Heart left ventricle (tissue), 13 donors: ENCODE data around the gene MBTPS2.

Experiments
- POLR2A ChIP-seq, 2 donors: fragments of 450-650 bp; IDR thresholded peaks; one replicate each; pipeline ENCODE4 v1.6.1; 2017; ENCODE audit warnings: antibody characterized with exemption in 2 of 2, mild to moderate bottlenecking in 2 of 2, moderate library complexity in 2 of 2
- TF ChIP-seq, protein P1 (sequence below), 12 donors: fragments of 200-600 bp; sonication (generic) in 4 of 12; IDR thresholded peaks; one replicate each; pipeline versions ENCODE4 v1.5.0 to v1.8.0; 2018 to 2022; ENCODE audit warnings: antibody characterized with exemption in 12 of 12, mild to moderate bottlenecking in 5 of 12
- donor health status: ischemic (EF 13 %, LVEDD 7.1; RV severe dilation, severe dysfunction).
- donor health status: DM: no; HTN: yes; CAD: no.
- donor health status: DM: no; HTN: no; CAD: no.
- donor health status: ischemic (EF 25% LVEDD 6.9; RV normal size, moderate dysfunction).
- donor health status: ischemic (EF 25% LVEDD 5.7; RV mildly dilated, moderate dysfunction).
- donor health status: ischemic (EF 35%, LVEDD 5.7; RV mildly dilated, moderate dysfunction).
- donor health status: nonischemic (EF 11% LVEDD 7.7; RV severe dilation, severe dysfunction).
- donor health status: DM: yes; HTN: yes; CAD: no.
- donor health status: PGD.
- donor health status: ischemic (EF 29% LVEDD 5.4; RV normal size, mild dysfunction).
- donor health status: nonischemic (EF 23%, LVEDD 6.1; RV moderate dilation, normal function).

DNA sequence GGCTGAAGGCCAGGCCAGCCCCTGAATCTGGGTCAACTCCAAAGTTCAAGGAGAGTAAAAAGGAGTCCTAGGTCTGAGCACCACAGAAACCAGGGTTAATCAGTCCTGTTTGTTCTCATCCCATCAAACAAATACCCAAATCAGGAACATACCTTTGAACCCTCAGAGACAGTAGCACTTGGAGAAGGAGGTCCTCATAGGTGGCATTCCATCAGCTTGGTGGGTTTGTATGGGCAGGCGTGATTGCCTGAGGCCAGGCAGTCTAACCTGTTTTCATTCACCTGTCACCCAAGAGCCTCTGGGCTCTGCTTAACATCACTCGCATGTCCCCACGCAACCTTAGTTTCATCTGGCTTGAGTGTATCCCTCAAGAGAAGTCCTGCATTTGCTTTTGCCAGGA, 17.5 kb upstream of the MBTPS2 start:
- TF ChIP-seq, protein P1, sequence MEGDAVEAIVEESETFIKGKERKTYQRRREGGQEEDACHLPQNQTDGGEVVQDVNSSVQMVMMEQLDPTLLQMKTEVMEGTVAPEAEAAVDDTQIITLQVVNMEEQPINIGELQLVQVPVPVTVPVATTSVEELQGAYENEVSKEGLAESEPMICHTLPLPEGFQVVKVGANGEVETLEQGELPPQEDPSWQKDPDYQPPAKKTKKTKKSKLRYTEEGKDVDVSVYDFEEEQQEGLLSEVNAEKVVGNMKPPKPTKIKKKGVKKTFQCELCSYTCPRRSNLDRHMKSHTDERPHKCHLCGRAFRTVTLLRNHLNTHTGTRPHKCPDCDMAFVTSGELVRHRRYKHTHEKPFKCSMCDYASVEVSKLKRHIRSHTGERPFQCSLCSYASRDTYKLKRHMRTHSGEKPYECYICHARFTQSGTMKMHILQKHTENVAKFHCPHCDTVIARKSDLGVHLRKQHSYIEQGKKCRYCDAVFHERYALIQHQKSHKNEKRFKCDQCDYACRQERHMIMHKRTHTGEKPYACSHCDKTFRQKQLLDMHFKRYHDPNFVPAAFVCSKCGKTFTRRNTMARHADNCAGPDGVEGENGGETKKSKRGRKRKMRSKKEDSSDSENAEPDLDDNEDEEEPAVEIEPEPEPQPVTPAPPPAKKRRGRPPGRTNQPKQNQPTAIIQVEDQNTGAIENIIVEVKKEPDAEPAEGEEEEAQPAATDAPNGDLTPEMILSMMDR (IDR thresholded peaks at IDR 0.05), result no peak
- no peak for TF ChIP-seq POLR2A (IDR thresholded peaks at IDR 0.05)
